Bronchial epithelial cell (primary cell): Measurements from ENCODE around the gene ACP7. TPM values are rescaled to one million over a fixed set of nuclear protein-coding genes. Genes with fewer than 3 reads are reported as not detected.

Experiments
- DNase-seq: peaks from one replicate; pipeline ENCODE4 v3.0.0-alpha.2; 2010; ENCODE audit warnings: low read depth
- FAIRE-seq: peaks from 2 replicates; lab custom pipeline; 2011; peaks lifted over from hg19 to GRCh38; lab: Jason Lieb, UNC
- H3K27me3 ChIP-seq: 2 replicates; pipeline ENCODE4 v1.5.1; 2011; ENCODE audit warnings: low read length; ENCODE audit not compliant: control insufficient read depth, insufficient read depth
- H3K36me3 ChIP-seq: 2 replicates; pipeline ENCODE4 v1.5.1; 2011; ENCODE audit warnings: low read length; ENCODE audit not compliant: control insufficient read depth, insufficient read depth
- H3K4me3 ChIP-seq: 2 replicates; pipeline ENCODE4 v1.5.1; 2011; ENCODE audit warnings: mild to moderate bottlenecking, low read depth, low read length, control low read depth
- CTCF ChIP-seq: IDR thresholded peaks from 2 replicates; pipeline ENCODE4 v1.5.1; 2011; ENCODE audit warnings: mild to moderate bottlenecking, moderate library complexity, low read length, control low read depth, inconsistent platforms; ENCODE audit not compliant: insufficient read depth, severe bottlenecking
- total RNA-seq: library from RNA; depleted of rRNA; stranded (reverse); fragments of >200 nt; gene quantifications from 2 replicates; pipeline ENCODE4 v1.2.1, GENCODE V29; 2014

Gene ACP7
- total RNA-seq, 1 donor from 2014 or later, result 0.53 TPM

GRCh38 chr19:39146686-39147450 lies 62.7 kb downstream of the ACP7 start:
- FAIRE-seq, result no peak
- DNase-seq, result no peak
- Histone ChIP-seq H3K27me3 (no peaks in the 10 kb centered on the region), H3K36me3 (no peaks in the 10 kb centered on the region), H3K4me3 (no peak overlapping the region)
- no peak for TF ChIP-seq CTCF

- Histone ChIP-seq H3K4me3 (no peak overlapping the region), H3K36me3 (no peaks in the 10 kb centered on the region), H3K27me3 (no peaks in the 10 kb centered on the region)
- no peak for DNase-seq
- TF ChIP-seq CTCF, result no peak
- FAIRE-seq, result no peak
Observed at GRCh38 chr19:39147480-39147879, 63.3 kb downstream of the ACP7 start.

- TF ChIP-seq CTCF, result no peak
- Histone ChIP-seq H3K36me3 (no peaks in the 10 kb centered on the region), H3K4me3 (no peak overlapping the region), H3K27me3 (no peaks in the 10 kb centered on the region)
- FAIRE-seq, result no peak
- no peak for DNase-seq
Observed at GRCh38 chr19:39148939-39149529, 64.9 kb downstream of the ACP7 start.

GRCh38 chr19:39150235-39150634 lies 66.1 kb downstream of the ACP7 start:
- DNase-seq, result no peak
- no peak overlapping the region for H3K4me3 ChIP-seq
- H3K27me3 ChIP-seq, result no peaks in the 10 kb centered on the region
- no peak for FAIRE-seq
- no peaks in the 10 kb centered on the region for H3K36me3 ChIP-seq
- no peak for TF ChIP-seq CTCF

GRCh38 chr19:39150807-39151600 lies 66.8 kb downstream of the ACP7 start:
- DNase-seq, result no peak
- no peaks in the 10 kb centered on the region for H3K36me3 ChIP-seq
- no peak for FAIRE-seq
- H3K27me3 ChIP-seq, result no peaks in the 10 kb centered on the region
- no peak overlapping the region for H3K4me3 ChIP-seq
- no peak for TF ChIP-seq CTCF
